ENCODE results near the gene RDH5. TPM values are rescaled to one million over a fixed set of nuclear protein-coding genes. Genes with fewer than 3 reads are reported as not detected.
A peak's percentile ranks its signal among the peaks of the same experiment; 100 is the strongest.

RDH5 gene
- total RNA-seq, 5 donors from 2014 or later (not counting 1 experiment from before 2014, with no cell fraction given): 13.0 to 29.1 (median 22.4) TPM

GRCh38 chr12:55739025-55739378 lies 18.8 kb downstream of the RDH5 start:
- no peaks in the 10 kb centered on the region for H3K9me3 ChIP-seq
- peak overlapping the region; percentile 79 to 85 (median 85) for H3K4me3 Mint-ChIP-seq
- ATAC-seq (replicated peaks in 1 of 4): no peak
- DNase-seq: no peak
- no peaks in the 10 kb centered on the region for H3K36me3 ChIP-seq (ENCODE audit: control insufficient read depth in 2 of 2, extremely low read depth in 1 of 2, insufficient read depth in 1 of 2, low read length in 1 of 2)
- H3K27me3 ChIP-seq (replicated peaks in 1 of 2; ENCODE audit: control insufficient read depth in 2 of 2, extremely low read depth in 1 of 2, insufficient read depth in 2 of 2, low read length in 1 of 2): no peaks in the 10 kb centered on the region
- H3K27ac Mint-ChIP-seq: peak overlapping the region; percentile 92 to 97
- H3K4me3 ChIP-seq (ENCODE audit: control insufficient read depth in 1 of 2, extremely low read depth in 1 of 2, low read length in 1 of 2): peak overlapping the region; percentile 51 to 70
- WGBS (ENCODE audit: insufficient coverage): 86% methylated on average over 1 of the region's 2 CpGs
- H3K9me3 Mint-ChIP-seq: no peaks in the 10 kb centered on the region
- ChIA-PET CTCF (interaction anchor here (0.6 to 5.0 kb wide), 36 partner anchors 8 to 720 kb away, joined by 3 to 47 read pairs (median 5); partner anchors contain the start of genes ORMDL2 (in 2 of the 2), SARNP (in 2 of the 2), BLOC1S1 (in 1 of the 2) and CD63 (in 1 of the 2)), POLR2A (interaction anchor here in 1 of 2 donors (0.6 kb wide), 1 partner anchor 902 kb away, joined by 12 read pairs; no protein-coding TSS in a partner anchor)
- no peaks in the 10 kb centered on the region for H3K27me3 Mint-ChIP-seq
- no peaks in the 10 kb centered on the region for H3K36me3 Mint-ChIP-seq
- peaks cover 7 to 35% of the 10 kb centered on the region in 2 experiments for H3K4me1 ChIP-seq (ENCODE audit: control insufficient read depth in 1 of 2, extremely low read depth in 1 of 2, insufficient read depth in 2 of 2, low read length in 2 of 2)
- peak overlapping the region; percentile 26 for H3K27ac ChIP-seq (ENCODE audit: low read length)
- peaks cover 23 to 35% (median 35%) of the 10 kb centered on the region in 3 donors for H3K4me1 Mint-ChIP-seq

GRCh38 chr12:55741931-55742680 lies 21.9 kb downstream of the RDH5 start:
- DNase-seq: no peak
- peaks cover 14 to 46% of the 10 kb centered on the region in 2 experiments for H3K4me1 ChIP-seq (ENCODE audit: control insufficient read depth in 1 of 2, extremely low read depth in 1 of 2, insufficient read depth in 2 of 2, low read length in 2 of 2)
- ATAC-seq (replicated peaks in 1 of 4): no peak
- Mint-ChIP-seq H3K27me3 (no peaks in the 10 kb centered on the region), H3K36me3 (no peaks in the 10 kb centered on the region), H3K27ac (peak overlapping the region; percentile 62 to 78), H3K9me3 (no peaks in the 10 kb centered on the region), H3K4me1 (peaks cover 42 to 57% (median 52%) of the 10 kb centered on the region in 3 donors), H3K4me3 (peak overlapping the region; percentile 77 to 90 (median 79))
- H3K27me3 ChIP-seq (replicated peaks in 1 of 2; ENCODE audit: control insufficient read depth in 2 of 2, extremely low read depth in 1 of 2, insufficient read depth in 2 of 2, low read length in 1 of 2): no peaks in the 10 kb centered on the region
- H3K4me3 ChIP-seq (ENCODE audit: control insufficient read depth in 1 of 2, extremely low read depth in 1 of 2, low read length in 1 of 2): peak overlapping the region in 1 of 2 donors; percentile 48
- CTCF ChIA-PET: interaction anchor here in 1 of 2 donors (0.6 to 5.0 kb wide), 4 partner anchors 76 to 1575 kb away, joined by 3 to 28 read pairs (median 3); partner anchors contain the start of genes ORMDL2 and SARNP
- POLR2A ChIA-PET: no interaction called here
- peak overlapping the region; percentile 52 for H3K27ac ChIP-seq (ENCODE audit: low read length)
- 56% methylated on average over 3 of the region's 3 CpGs for WGBS (ENCODE audit: insufficient coverage)
- H3K36me3 ChIP-seq (ENCODE audit: control insufficient read depth in 2 of 2, extremely low read depth in 1 of 2, insufficient read depth in 1 of 2, low read length in 1 of 2): no peaks in the 10 kb centered on the region
- no peaks in the 10 kb centered on the region for H3K9me3 ChIP-seq

- Histone ChIP-seq H3K9me3 (no peaks in the 10 kb centered on the region), H3K4me3 (ENCODE audit: control insufficient read depth in 1 of 2, extremely low read depth in 1 of 2, low read length in 1 of 2) (peak within 1 kb of the TSS; percentile 61 to 83), H3K4me1 (ENCODE audit: control insufficient read depth in 1 of 2, extremely low read depth in 1 of 2, insufficient read depth in 2 of 2, low read length in 2 of 2) (peaks cover 12 to 38% of the 10 kb centered on the region in 2 experiments), H3K27me3 (replicated peaks in 1 of 2; ENCODE audit: control insufficient read depth in 2 of 2, extremely low read depth in 1 of 2, insufficient read depth in 2 of 2, low read length in 1 of 2) (no peaks in the 10 kb centered on the region), H3K36me3 (ENCODE audit: control insufficient read depth in 2 of 2, extremely low read depth in 1 of 2, insufficient read depth in 1 of 2, low read length in 1 of 2) (no peaks in the 10 kb centered on the region), H3K27ac (ENCODE audit: low read length) (peak within 1 kb of the TSS; percentile 52)
- ATAC-seq (replicated peaks in 1 of 4): peak; percentile 65 to 73 (median 71)
- CTCF ChIA-PET: interaction anchor here in 1 of 2 donors (0.6 to 5.0 kb wide), 4 partner anchors 75 to 981 kb away, joined by 3 to 28 read pairs (median 7); partner anchors contain the start of genes ORMDL2 and SARNP
- H3K9me3 Mint-ChIP-seq: no peaks in the 10 kb centered on the region
- POLR2A ChIA-PET: interaction anchor here in 1 of 2 donors (0.7 to 1.0 kb wide), 2 partner anchors 74 to 231 kb away, joined by 3 to 6 read pairs; partner anchors contain the start of gene RAB5B
- H3K27me3 Mint-ChIP-seq: no peaks in the 10 kb centered on the region
- DNase-seq: peak; percentile 44 to 82 (median 61)
- H3K4me1 Mint-ChIP-seq: peaks cover 34 to 57% (median 48%) of the 10 kb centered on the region in 3 donors
- no peaks in the 10 kb centered on the region for H3K36me3 Mint-ChIP-seq
- H3K27ac Mint-ChIP-seq: peak within 1 kb of the TSS; percentile 80 to 90
- 0% methylated on average over 16 of the region's 53 CpGs for WGBS (ENCODE audit: insufficient coverage)
- H3K4me3 Mint-ChIP-seq: peak within 1 kb of the TSS; percentile 91 to 92 (median 91)
Observed at GRCh38 chr12:55742719-55743405, 22.7 kb downstream of the RDH5 start, which contains the start of gene GDF11. Gene GDF11 (plus strand): TSS chr12:55743122. CDS start chr12:55743317, 195 bp downstream.

- DNase-seq (peak in 24 of 35 experiments; percentile 5 to 71 (median 38)), ATAC-seq (replicated peaks in 1 of 4) (peak; percentile 44 to 63 (median 60))
- H3K36me3 ChIP-seq (ENCODE audit: control insufficient read depth in 2 of 2, extremely low read depth in 1 of 2, insufficient read depth in 1 of 2, low read length in 1 of 2): peaks cover 0 to 2% of the 10 kb centered on the region in 2 donors
- WGBS (ENCODE audit: insufficient coverage): 2% methylated on average over 64 of the region's 73 CpGs
- ChIA-PET CTCF (interaction anchor here (0.6 to 2.3 kb wide), 4 partner anchors 75 to 980 kb away, joined by 3 to 11 read pairs (median 3); partner anchors contain the start of genes ORMDL2 (in 1 of the 2) and SARNP (in 1 of the 2)), POLR2A (interaction anchor here in 1 of 2 donors (0.7 to 1.0 kb wide), 2 partner anchors 73 to 230 kb away, joined by 3 to 6 read pairs; partner anchors contain the start of gene RAB5B)
- no peaks in the 10 kb centered on the region for H3K27me3 ChIP-seq (replicated peaks in 1 of 2; ENCODE audit: control insufficient read depth in 2 of 2, extremely low read depth in 1 of 2, insufficient read depth in 2 of 2, low read length in 1 of 2)
- Mint-ChIP-seq H3K27ac (peak overlapping the region; percentile 80 to 90), H3K9me3 (no peaks in the 10 kb centered on the region), H3K4me1 (peaks cover 26 to 51% (median 43%) of the 10 kb centered on the region in 3 donors), H3K27me3 (no peaks in the 10 kb centered on the region), H3K36me3 (no peaks in the 10 kb centered on the region), H3K4me3 (peak overlapping the region; percentile 91 to 92 (median 91))
- peaks cover 8 to 31% of the 10 kb centered on the region in 2 experiments for H3K4me1 ChIP-seq (ENCODE audit: control insufficient read depth in 1 of 2, extremely low read depth in 1 of 2, insufficient read depth in 2 of 2, low read length in 2 of 2)
- H3K9me3 ChIP-seq: no peaks in the 10 kb centered on the region
- H3K27ac ChIP-seq (ENCODE audit: low read length): peak overlapping the region; percentile 21
- peak overlapping the region; percentile 61 to 83 for H3K4me3 ChIP-seq (ENCODE audit: control insufficient read depth in 1 of 2, extremely low read depth in 1 of 2, low read length in 1 of 2)
Observed at GRCh38 chr12:55743406-55744339, 23.5 kb downstream of the RDH5 start.

GRCh38 chr12:55744340-55745030 lies 24.3 kb downstream of the RDH5 start:
- H3K36me3 Mint-ChIP-seq: no peaks in the 10 kb centered on the region
- no peak for ATAC-seq (replicated peaks in 1 of 4)
- POLR2A ChIA-PET: interaction anchor here (0.6 to 1.0 kb wide), 3 partner anchors 9 to 379 kb away, joined by 3 to 7 read pairs (median 3); partner anchors contain the start of gene RAB5B (in 1 of the 2)
- Histone ChIP-seq H3K4me1 (ENCODE audit: control insufficient read depth in 1 of 2, extremely low read depth in 1 of 2, insufficient read depth in 2 of 2, low read length in 2 of 2) (peaks cover 8 to 31% of the 10 kb centered on the region in 2 experiments), H3K4me3 (ENCODE audit: control insufficient read depth in 1 of 2, extremely low read depth in 1 of 2, low read length in 1 of 2) (peak overlapping the region; percentile 61 to 83), H3K9me3 (no peaks in the 10 kb centered on the region), H3K27ac (ENCODE audit: low read length) (peak overlapping the region; percentile 21), H3K27me3 (replicated peaks in 1 of 2; ENCODE audit: control insufficient read depth in 2 of 2, extremely low read depth in 1 of 2, insufficient read depth in 2 of 2, low read length in 1 of 2) (no peaks in the 10 kb centered on the region), H3K36me3 (ENCODE audit: control insufficient read depth in 2 of 2, extremely low read depth in 1 of 2, insufficient read depth in 1 of 2, low read length in 1 of 2) (peaks cover 2 to 9% of the 10 kb centered on the region in 2 donors)
- 20% methylated on average over 1 of the region's 11 CpGs for WGBS (ENCODE audit: insufficient coverage)
- CTCF ChIA-PET: interaction anchor here (0.6 to 2.3 kb wide), 4 partner anchors 74 to 884 kb away, joined by 3 to 11 read pairs (median 7); partner anchors contain the start of genes ORMDL2 (in 1 of the 2) and SARNP (in 1 of the 2)
- H3K4me3 Mint-ChIP-seq: peak overlapping the region; percentile 91 to 92 (median 91)
- H3K4me1 Mint-ChIP-seq: peaks cover 26 to 48% (median 40%) of the 10 kb centered on the region in 3 donors
- no peaks in the 10 kb centered on the region for H3K9me3 Mint-ChIP-seq
- no peaks in the 10 kb centered on the region for H3K27me3 Mint-ChIP-seq
- peak overlapping the region; percentile 80 to 90 for H3K27ac Mint-ChIP-seq
- DNase-seq: no peak
